Activated CD8-positive, alpha-beta memory T cell treated with anti-CD3 and anti-CD28 coated beads, Interleukin-2, amount 50 U/mL, for 48 hours (primary cell): Measurements from ENCODE around the gene LRRFIP1.
A peak's percentile ranks its signal among the peaks of the same experiment; 100 is the strongest.

Experiments used
- DNase-seq: peaks from one replicate; pipeline ENCODE4 v3.0.0-alpha.2; 2020

The LRRFIP1 gene

DNA sequence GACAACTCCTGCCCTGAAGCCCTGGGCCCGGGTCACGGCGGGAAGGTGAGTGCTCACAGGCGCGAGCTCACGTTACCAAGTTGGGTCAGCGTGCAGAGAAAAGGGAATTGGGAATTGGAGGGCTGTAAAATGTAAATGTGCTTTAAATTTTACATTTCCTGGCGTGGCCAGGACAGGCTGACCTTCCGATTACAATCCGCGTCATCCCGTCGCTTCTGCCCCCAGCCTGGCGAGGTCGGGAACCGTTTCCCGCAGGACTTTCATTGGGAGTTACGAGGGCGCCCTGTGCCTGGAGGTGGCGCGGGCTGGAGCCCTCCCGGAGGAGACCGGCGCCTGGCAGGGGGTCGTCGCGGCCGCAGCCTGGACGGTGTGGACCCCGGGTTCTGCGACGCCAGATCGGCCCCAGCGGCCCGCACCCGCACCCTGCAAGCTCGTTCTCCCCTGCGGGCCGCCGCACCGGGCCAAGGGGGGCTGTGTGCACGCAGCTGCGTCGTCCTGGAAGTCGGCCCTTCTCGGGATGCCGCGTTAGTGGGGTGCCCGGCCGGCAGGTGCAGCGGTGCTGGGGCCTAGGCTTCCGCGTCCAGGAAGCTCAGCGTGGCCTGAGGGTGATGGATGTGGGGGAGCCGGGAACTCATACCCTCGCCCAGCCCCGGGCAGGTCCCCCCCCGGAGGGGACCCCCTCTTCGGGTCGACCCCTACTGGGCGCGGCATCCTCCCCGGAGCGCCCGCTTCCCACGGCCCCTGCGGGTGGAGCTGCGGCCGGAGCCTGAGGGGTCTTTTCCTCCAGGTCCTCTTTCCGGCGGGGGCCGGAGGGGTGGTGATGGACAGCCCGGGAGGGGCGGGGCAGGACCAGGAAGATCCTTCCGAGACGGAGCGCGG lies 63.9 kb downstream of the LRRFIP1 start:
- peak; percentile 55 for DNase-seq

DNA sequence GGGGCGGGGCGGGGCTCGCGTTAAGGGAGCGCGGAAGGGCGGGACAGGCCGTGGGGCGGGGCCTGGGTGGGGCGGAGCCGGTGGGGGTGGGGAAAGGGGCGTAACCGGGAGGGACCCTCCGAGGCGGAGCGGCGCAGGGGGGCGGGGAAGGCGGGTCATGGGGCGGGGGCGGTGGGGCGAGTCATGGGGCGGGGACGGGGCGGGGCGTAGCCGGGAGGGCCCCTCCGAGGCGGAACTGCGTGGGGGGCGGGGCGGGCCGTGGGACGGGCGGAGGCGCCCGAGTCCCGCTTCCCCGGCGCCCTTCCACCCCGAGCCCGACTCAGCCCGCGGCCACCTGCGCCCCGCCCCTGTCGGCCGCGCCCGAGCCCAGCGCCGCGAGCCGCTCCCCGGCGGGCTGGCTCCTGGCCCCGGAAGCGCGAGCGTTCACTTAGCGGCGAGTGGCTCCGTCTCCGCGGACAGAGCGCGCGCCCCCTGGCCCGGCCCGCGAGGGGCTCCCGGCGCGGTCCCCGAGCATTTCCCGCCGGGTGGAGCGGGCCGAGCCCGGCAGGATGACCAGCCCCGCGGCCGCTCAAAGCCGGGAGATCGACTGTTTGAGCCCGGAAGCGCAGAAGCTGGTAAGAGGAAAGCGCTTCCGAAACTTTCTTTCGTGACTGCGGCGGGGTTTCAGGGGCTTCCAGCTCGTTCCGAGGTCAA lies 64.7 kb downstream of the LRRFIP1 start:
- peak; percentile 99 for DNase-seq

DNA sequence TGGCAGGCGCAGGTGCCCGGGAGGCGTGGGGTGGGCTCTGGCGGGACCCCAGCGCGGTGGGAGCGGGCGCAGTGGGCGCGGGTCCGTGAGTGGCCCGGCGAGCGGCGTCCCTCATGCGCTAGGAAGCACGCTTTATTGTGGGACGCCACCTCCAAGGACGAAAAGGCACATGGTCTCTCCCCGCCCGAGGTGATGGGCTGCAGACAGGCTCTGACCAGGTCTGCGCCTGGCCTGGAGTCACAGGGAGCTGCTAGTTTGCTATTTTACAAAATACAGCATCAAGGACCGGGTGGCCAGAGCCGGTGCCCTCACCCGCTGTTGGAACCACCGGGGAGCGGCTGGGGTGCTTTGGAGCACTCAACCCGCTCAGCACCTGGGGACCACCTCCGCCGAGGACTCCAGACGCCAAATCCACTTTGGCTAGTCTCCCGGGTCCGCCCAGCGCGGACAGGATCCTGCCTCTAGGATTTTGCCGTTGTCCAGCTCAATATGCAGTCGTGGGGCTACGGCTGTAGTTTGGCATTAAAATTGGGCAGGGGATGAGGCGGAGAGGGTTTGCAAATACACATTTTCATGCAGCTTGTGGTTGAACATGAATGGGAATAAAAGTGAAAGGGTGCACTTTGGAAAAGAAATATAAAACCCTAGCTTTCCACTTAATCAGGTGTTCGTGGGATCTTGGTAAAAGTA lies 65.4 kb downstream of the LRRFIP1 start:
- peak; percentile 75 for DNase-seq

DNA sequence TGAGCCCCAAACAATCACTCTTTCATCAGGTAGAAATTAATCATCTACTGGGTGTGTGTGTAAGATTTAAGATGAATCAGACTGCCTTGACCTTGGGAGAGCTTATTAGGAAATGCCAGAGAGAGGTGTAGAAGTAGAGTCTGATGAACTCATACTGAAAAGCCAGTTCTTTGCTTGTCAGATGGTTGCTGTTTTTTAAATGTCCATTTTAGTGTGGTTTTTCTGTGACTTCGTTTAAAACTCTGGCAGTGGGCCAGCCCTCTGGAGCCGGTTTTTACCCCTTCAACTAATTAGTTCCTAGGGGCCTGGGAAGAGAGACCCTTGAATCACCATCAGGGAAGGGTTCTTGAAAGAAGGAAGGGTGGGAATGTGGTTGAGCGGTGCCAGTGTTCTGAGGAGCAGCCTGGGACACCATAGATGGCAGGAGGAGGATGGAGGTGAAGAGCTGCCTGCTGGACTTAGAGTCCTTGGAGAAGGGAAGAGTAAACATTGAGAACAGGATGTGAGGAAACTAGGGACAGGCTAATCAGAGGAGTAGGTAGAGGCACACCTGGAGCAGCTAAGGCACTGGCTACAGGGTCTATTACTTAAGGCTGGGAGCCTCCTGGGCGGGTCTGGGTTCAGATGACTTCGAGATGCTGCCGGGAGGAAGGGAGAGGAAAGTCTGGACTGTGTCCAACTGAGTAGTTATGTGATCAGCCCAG lies 66.1 kb downstream of the LRRFIP1 start:
- no peak for DNase-seq

DNA sequence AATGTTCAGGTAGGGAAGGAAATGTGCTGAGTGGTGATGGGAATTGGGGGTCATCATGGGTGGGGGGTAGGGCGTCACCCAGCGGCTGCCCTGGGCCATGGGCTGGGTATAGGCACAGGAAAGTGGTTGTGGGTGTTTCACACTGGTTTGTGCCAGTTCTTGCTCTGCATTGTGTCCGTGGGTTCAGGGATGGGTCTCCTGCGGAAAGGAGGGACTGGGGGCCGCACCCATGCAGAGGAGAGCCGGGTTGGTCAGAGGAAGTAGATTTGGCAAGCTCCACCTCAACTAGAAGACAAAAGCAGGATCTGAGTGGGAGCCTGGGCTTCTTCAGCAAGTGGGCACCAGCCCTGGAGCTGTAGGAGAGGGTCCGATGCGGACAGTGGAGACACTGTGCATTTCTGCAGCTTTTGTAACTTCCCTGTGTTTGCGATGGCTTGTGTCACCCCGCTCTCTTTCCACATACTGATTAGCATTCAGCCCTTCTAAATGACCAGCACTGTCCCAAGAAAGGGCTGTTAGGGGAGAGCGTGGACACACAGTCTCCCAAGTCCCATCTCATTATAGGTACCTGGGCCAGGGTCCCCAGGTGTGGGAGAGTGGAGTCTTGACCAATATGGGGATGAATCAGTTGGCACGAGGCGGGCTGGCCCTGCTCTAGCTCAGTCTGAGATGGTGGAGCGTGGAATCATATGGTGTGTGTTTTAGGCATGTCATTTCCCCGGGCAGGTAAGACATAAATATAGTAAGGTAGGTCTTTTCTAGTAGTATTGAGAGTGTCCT lies 67.2 kb downstream of the LRRFIP1 start:
- DNase-seq: peak; percentile 66

DNA sequence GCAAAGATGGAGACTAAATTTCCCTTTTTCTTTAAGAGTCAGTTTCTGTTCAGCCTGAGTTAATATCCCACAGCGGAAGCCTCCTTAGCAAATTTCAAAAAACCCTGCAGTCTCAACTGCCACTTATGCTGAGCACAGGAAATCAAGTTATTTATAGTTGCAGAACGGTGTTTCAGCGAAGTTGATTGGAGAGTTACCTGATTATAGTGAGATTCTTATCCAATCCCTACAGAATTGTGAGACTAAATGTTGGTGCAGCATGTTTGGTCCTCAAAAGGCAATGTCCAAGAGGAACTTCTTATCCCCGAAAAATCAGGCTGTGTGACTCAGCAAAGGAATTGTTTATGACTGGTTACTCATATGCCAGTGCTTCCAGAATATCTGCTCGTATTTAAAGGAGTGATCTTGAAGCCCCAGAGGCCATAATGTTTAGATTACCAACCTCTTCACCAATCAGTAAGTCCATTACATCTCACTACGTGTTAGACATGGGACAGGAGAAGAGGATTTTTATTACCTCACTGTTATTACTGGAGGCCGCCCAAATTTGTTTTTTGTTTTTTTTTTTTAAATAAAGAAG lies 67.9 kb downstream of the LRRFIP1 start:
- DNase-seq: no peak

DNA sequence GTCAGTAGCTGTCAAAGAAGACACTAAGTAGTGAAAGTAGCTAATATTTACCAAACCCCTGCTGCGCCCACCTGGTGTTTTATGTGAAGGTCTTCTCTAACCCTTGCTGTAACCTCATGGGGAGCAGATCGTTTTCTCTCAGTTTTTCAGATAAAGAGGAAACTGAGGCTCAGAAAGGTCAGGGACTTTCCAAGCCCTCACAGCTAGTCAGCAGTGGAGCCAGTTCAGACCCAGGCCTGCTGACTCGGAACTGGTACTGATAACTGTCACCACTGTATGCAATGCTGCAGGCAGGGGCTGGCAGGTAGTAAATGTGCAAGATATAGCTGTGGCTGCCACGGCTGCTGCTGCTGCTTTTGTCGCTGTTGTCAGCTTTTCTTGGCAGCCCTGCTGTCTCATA lies 69.1 kb downstream of the LRRFIP1 start:
- no peak for DNase-seq

DNA sequence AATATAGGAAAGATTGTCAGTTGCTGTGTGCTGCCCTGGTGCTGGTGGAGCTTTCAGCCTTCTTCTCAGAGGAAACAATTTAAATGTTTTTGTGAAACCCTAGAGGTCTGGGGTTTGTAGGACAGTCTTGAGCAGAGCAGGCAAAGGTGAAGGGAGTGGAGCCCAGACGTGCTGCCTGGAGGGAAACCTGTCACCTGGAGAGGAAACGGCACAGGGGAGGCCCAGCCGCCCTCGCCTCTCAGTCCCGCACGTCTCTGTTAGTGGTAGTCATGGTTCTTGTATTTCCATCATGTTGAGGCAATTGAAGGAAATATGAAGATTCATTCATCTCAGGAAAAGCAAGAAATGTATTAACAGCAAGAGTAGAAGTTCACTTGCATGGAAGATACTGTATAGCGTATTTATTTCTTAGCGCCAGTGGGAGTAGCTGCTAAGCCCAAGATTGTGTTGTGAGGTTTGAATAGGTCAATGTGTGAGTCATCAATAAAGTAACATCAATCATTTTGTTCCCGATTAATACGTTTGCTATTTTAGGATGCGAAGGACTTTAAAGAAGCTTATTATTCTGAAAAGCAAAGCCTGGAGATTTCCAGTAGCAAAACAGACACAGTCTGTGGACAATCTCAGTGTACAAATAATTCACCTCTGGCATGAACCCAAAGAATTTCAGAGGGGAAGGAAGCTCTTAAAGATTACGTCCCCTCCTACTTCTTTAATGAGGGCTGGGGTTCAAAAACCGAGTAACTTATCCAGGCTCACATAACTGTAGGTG lies 70.4 kb downstream of the LRRFIP1 start:
- DNase-seq: no peak

DNA sequence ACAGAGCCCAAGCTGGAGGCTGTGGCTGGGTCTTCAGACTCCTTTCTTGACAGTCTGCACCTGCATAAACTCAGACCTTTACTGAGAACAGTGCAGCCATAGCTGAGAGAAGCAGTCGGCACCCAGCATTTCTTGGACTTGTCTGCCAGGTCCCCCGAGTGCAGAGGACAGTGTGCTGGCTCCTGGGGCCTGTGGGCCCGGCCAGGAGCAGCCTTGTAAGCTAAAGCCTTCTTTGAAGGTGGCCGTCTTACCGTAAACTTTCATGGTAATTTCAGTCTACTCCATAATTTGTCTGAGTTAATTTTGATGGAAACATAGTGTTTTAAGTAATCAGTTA lies 70.9 kb downstream of the LRRFIP1 start:
- DNase-seq: no peak

DNA sequence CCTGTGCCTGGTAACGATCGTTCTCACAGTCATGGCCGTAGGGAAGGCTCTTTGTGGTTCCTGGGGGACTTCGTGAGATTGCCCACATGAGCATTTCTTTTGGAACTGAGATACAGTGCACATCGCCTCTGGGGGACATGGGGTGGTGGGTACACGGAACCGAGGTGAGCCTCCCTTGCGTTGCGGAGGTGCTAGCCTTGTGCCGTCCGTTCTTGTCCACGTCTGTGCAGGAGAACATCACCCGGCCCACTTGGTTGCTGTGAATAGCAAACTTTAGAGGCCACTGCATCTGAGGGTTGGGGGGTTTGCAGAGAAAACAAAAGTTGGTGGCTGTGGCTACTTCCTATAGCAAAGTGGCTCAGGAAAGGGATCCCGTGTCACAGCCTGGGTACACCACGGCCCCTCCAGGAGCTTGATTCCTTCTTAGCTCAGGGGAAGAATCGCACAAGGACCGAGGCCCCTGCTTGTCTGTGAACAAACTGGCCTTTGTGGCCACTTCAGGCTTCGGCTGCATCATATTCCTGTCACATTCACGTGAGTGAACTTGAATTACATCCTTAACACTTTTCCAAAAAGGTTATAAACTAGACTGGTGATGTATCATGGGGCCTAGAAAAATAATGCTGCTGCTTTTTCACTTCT lies 72.6 kb downstream of the LRRFIP1 start:
- DNase-seq: no peak

DNA sequence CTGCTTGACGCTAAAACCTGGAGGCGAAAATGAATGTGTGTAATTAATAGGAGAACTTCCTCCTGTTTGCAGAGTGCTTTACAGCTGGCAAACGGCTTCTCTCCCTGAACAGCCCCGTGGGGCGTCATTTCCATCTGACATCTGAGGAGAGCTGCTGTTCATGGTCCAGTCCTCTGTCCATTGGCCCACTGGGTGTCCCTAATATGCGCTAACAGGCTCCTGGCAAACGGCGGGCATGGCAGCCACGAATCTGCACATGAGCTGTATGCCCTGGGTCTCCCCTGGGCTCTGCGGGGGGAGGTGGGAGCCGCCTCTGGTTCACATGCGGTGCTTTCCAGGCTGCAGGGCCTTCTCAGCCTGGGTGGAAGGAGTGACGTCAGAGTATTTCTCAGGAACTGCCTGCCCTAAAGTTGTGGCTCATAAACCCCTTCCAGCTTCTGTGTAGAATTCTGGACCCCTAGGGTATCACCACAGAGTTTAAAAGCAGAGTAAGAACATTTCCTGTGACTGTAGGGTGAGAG lies 73.2 kb downstream of the LRRFIP1 start:
- DNase-seq: peak; percentile 88

DNA sequence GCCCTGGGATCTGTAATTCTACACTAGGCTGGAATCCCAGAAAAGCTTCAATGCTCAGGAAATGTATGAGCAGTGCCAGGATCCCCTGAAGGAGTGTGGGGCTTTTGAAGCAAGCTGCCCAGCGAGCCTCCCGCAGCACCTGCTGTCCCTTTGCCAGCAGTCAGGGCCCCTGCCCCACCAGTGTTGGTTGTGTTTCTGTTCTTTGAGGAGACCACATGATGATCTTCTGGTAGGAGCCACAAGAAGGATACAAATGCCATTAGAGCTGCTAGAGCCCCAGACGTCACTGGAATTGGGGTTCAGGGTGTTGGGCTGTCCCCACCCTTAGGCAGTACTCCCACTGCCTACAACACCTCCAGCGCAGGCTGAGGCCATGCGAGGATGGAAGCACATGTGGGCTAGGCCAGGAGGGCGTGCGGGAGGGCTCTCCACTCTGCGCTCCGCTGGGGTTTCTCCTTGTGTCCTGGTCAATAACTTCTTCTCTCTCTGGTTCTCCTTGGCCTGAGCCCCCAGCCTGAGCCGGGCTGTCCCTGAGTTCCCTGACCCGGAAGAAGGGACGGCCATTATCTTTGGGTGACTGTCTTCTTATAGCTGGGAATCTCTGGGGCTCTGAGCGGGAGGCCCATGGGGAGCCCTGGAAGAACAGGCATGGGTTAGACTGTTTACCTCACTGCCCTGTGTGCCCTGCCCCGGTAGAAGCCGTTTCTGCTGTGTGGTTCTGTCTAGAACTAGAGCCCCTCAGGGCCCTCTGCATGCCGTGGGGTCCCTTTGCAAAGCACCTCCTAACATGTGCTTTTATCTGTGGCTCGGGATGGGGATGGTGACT lies 73.9 kb downstream of the LRRFIP1 start:
- DNase-seq: peak; percentile 73

DNA sequence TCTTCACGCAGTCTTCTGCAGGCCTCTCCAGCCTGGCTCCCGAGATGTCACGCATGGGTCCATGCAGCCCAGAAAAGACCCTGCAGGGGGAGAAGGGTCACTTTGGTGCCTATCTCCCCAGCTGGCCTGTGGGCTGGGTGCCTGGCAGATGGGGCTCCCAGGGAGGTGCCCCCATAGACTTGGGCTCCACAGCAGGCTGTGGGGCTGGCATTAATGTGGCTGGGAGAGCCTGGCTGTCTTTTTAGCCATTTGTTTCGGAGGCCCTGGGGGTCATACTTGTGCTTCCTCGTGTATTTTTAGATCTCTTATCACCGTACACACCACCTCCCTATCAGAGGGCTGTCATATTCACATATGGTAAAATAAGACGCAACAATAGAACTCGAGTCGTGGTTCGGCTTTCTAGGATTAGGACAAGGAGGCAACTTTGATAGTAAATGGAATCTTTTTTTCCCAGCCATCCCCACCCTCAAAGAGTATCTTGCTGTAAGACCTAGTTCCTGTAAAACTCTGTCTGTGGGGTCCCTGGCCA lies 74.5 kb downstream of the LRRFIP1 start:
- no peak for DNase-seq

DNA sequence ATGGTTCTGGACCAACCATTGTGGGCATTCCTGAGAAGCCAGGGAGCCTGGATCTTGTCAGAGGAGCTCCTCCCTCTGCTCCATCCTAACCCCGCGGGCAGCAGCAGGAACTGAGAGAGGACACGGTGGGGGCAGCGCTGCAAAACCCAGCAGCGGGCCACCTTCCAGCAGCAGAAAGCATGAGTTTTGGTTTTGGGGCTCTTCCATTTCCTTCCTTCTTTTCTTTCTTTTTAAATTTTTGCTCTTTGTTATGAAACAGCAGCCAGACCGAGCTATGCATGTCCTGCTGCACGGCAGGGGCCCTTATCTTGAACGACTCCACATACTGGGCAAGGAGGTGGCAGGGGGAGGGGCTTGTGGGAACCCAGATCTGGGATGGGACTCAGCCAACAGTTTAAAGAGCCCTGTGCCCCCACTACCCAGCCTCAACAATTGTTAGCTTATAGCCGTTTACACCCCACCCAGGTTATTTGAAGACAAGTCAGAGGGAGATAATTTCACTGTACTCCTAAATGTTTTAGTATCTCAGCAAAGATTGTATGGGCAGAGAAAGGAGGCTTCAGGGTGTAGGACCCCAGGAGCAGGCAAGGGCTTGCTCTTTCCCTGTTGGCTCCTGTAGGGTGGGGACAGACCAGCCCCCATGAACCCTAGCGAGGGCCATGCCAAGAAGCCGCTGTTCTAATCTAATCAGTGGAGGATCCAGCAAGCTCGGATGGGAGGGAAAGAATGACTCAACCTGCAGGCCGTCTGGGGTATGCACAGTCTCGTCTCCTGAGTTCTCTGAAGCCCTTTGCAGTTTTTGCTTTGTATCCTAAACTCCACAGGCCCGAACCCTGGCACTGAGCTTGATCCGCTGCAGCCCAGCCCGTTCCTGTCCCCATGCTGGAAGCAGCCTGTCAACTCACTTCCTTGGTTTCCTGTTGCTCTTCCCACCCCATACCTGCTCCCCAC lies 75.3 kb downstream of the LRRFIP1 start:
- DNase-seq: peak; percentile 75

DNA sequence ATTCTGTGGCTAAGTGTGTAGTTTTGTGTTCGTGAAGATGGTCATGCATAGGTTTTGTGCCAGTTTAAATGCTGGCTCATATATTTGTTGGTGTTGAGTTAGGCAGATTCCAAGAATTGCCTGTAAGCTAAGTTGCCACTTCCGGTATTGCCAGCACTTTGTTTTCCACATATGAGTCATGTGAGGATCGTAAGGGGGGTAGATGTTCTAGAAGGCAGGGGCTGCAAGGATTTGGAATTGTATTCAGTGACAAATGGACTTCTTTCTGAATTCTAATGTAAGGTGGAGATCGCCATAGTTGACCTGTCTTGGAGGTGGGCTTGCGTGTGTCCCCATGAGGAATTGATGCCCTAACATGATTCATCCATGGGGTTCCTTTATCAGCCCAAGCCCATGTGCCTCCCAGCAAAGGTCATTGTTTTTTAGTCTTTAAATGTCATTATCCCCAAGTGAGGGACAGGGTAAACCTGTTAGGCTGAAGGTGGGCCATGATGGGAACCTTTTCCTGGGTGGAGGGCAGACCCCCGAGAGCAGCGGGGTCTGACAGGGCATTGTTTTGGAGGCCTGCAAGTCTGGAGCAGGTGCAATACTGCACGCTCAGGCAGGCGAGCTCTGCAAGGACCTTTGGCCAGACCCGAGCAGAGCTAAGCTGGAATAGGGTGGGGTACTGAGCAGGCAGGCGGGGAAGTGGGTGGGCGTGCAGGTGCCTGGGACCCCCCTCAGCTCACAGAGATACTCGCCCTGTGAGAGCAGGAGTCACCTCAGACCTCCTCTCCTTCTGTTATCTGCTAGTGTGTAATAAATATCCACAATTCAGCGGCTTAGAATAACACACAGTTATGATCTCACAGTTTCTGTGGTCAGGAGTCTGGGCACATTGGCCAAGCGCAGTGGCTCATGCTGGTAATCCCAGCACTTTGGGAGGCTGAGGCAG lies 77.4 kb downstream of the LRRFIP1 start:
- no peak for DNase-seq

DNA sequence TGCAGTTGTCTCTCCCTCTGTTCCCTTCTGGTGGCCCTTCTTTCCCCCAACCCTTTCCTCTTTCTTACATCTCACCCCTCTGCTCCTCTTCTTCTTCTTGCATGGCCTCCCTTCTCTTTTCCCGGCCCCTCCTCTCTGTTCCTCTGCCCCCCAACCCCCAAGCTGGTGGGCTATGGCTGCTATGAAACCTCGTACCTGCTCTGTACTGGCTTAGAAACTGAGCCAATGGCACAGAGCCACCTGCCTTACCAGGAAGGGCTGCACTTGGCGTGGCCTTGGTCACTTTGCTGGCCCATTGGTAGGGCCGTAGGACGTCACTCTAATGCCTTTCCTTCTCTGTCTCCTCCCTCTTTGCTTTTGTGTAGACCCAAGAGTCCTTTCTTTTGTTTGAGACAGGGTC lies 78.9 kb downstream of the LRRFIP1 start:
- DNase-seq: no peak

DNA sequence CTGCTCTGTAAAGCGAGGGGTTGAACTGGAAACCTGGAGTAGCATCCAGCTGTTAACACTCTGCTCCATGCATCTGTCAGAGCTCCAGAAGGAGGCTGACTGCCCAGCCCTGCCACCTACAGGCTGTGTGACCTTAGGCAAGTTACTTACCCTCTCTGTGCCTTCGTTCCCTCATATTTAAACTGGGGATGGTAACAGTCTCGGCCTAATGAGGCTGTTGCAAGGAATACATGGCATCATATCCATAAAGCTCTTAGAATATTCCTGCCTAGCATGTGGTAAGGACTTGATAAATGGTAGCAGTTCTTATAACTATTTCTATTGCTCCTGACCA lies 80.6 kb downstream of the LRRFIP1 start:
- no peak for DNase-seq
